ENCODE data around the gene GABARAP.

DNA sequence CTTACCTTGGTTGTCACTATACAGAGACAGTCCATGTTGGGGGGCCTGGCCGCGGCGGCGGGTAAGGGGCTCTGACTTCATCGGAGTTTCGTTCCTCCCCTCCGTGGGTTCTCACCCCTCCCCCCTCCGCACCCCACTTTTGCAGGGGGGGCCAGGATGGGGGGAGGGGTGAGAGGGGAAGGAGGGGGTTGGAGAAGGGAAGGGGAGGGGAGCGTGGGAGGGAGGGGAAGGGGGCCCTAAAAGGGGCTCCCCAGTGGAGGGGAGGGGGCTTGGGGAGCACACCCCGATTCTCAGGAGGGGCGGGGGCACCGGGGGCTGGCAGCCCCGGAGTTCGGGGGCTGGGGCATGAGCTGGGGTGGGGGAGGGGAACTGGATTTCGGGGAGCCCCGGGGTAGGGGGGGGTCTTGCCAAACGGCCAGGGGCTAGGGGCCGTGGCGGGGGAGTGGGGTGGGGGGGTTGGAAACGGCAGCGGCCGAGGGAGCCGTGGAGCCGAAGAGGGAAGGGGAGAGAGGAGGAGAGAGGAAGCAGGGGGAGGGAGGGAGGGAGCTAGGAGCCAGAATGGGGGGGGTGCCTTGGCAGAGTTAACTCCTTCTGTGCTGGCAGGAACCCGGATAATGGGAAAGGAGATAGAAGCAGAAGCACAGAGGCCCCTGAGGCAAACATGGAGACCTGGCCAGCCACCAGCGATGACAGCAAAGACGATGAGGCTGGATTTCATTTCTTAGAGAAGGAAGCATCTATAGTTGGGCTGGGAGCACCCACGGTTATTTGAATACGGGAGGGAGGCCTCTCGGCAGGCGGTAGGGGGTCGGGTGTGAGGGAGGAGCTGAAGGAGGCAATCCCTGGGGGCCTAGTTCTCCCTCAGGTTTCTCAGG lies 24.9 kb downstream of the GABARAP start:
- TF ChIP-seq, protein P1, sequence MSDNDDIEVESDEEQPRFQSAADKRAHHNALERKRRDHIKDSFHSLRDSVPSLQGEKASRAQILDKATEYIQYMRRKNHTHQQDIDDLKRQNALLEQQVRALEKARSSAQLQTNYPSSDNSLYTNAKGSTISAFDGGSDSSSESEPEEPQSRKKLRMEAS (IDR thresholded peaks at IDR 0.05), result no peak
- TF ChIP-seq, protein P2, sequence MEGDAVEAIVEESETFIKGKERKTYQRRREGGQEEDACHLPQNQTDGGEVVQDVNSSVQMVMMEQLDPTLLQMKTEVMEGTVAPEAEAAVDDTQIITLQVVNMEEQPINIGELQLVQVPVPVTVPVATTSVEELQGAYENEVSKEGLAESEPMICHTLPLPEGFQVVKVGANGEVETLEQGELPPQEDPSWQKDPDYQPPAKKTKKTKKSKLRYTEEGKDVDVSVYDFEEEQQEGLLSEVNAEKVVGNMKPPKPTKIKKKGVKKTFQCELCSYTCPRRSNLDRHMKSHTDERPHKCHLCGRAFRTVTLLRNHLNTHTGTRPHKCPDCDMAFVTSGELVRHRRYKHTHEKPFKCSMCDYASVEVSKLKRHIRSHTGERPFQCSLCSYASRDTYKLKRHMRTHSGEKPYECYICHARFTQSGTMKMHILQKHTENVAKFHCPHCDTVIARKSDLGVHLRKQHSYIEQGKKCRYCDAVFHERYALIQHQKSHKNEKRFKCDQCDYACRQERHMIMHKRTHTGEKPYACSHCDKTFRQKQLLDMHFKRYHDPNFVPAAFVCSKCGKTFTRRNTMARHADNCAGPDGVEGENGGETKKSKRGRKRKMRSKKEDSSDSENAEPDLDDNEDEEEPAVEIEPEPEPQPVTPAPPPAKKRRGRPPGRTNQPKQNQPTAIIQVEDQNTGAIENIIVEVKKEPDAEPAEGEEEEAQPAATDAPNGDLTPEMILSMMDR (CRISPR knock-in tag; IDR thresholded peaks at IDR 0.05), result no peak
- no peak for TF ChIP-seq HOXA3 (CRISPR knock-in tag; IDR thresholded peaks at IDR 0.05)
- no peak for TF ChIP-seq ZNF143 (CRISPR knock-in tag; IDR thresholded peaks at IDR 0.05)
